Keratinocyte (primary cell): Measurements from ENCODE around the gene FANCL.

Experiments used
- EZH2 ChIP-seq: IDR thresholded peaks from one replicate; pipeline ENCODE4 v1.6.1; 2012; ENCODE audit warnings: inconsistent platforms, mild to moderate bottlenecking, low read length, moderate library complexity
- TF ChIP-seq, protein P1 (sequence below), 3 experiments: IDR thresholded peaks in 1 of 3; conservative IDR thresholded peaks in 1 of 3; optimal IDR thresholded peaks in 1 of 3; 2 replicates in 2 of 3; 3 replicates in 1 of 3; pipeline versions ENCODE3 to v1.5.1; 2011; ENCODE audit warnings: low read length in 3 of 3, mild to moderate bottlenecking in 3 of 3, moderate library complexity in 2 of 3, control low read depth in 1 of 3, inconsistent platforms in 1 of 3; ENCODE audit not compliant: insufficient read depth in 2 of 3; ENCODE audit errors: extremely low read depth in 1 of 3

DNA sequence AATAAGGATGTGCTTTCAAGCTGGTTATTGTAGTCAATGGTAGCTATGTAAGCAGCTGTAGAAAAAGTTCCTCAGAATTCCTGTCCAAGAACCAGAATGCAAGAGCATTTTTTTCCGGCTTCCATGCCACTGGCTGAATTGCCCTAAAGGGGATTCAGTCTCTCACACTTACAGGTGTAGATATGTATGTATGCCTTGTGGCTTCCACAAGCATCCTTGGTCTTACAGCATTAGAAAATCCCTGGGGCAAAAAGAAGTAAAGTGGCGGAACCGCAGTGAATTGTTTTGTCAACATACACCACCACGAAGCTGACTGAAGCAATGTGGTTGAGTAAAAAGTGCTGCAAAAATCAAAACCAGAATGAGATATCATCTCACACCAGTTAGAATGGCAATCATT is 54.6 kb downstream of the FANCL start:
- TF ChIP-seq, protein P1, sequence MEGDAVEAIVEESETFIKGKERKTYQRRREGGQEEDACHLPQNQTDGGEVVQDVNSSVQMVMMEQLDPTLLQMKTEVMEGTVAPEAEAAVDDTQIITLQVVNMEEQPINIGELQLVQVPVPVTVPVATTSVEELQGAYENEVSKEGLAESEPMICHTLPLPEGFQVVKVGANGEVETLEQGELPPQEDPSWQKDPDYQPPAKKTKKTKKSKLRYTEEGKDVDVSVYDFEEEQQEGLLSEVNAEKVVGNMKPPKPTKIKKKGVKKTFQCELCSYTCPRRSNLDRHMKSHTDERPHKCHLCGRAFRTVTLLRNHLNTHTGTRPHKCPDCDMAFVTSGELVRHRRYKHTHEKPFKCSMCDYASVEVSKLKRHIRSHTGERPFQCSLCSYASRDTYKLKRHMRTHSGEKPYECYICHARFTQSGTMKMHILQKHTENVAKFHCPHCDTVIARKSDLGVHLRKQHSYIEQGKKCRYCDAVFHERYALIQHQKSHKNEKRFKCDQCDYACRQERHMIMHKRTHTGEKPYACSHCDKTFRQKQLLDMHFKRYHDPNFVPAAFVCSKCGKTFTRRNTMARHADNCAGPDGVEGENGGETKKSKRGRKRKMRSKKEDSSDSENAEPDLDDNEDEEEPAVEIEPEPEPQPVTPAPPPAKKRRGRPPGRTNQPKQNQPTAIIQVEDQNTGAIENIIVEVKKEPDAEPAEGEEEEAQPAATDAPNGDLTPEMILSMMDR (optimal IDR thresholded peaks at IDR 0.05 in 1 of 3, IDR thresholded peaks at IDR 0.05 in 1 of 3, conservative IDR thresholded peaks at IDR 0.05 in 1 of 3; ENCODE audit: extremely low read depth in 1 of 3, insufficient read depth in 2 of 3, low read length in 3 of 3) = no peak
- no peak for TF ChIP-seq EZH2
